HG02588 (cell line): ENCODE measurements around the gene RGL3.
"Not testable (repeated sequence)": the region's sequence is repeated elsewhere in the genome, so short reads cannot be mapped to it uniquely, and the experiment has no call there.

Experiments
- ATAC-seq: cut with Tn5 transposase; IDR thresholded peaks from one replicate; pipeline ENCODE4 v1.9.1; 2021; ENCODE audit warnings: mild to moderate bottlenecking, moderate library complexity; ENCODE audit not compliant: unreplicated experiment

Gene RGL3

GRCh38 chr19:11364296-11364904 is 54.7 kb downstream of the RGL3 start:
- no peak for ATAC-seq

GRCh38 chr19:11363881-11364280 is 55.2 kb downstream of the RGL3 start:
- ATAC-seq: no peak

GRCh38 chr19:11361771-11362731 is 57.1 kb downstream of the RGL3 start:
- no peak for ATAC-seq

- no peak for ATAC-seq
Measured at GRCh38 chr19:11361037-11361770, 57.9 kb downstream of the RGL3 start.

- no peak for ATAC-seq
Measured at GRCh38 chr19:11359421-11359820, 59.7 kb downstream of the RGL3 start.

GRCh38 chr19:11356676-11357550 is 62.2 kb downstream of the RGL3 start:
- no peak for ATAC-seq

- no peak for ATAC-seq
Measured at GRCh38 chr19:11356074-11356397, 63.1 kb downstream of the RGL3 start.

- peak; percentile 46 for ATAC-seq
Measured at GRCh38 chr19:11355160-11356073, 63.7 kb downstream of the RGL3 start, which contains the start of gene PLPPR2. PLPPR2 (plus strand) TSS chr19:11355432; CDS start chr19:11357674, 2,242 bp downstream.

- ATAC-seq: not testable (repeated sequence)
Measured at GRCh38 chr19:11354102-11354501, 65.0 kb downstream of the RGL3 start.

GRCh38 chr19:11349171-11349570 is 69.9 kb downstream of the RGL3 start:
- no peak for ATAC-seq

- no peak for ATAC-seq
Measured at GRCh38 chr19:11347546-11348039, 71.5 kb downstream of the RGL3 start.

GRCh38 chr19:11346104-11346940 is 72.8 kb downstream of the RGL3 start, which contains the start of the genes CCDC159 and TMEM205:
CCDC159 (plus strand) TSS chr19:11346519; CDS start chr19:11346607, 88 bp downstream.
TMEM205 (minus strand) TSS chr19:11346268; CDS start chr19:11345619, 649 bp downstream.
- peak; percentile 88 for ATAC-seq

GRCh38 chr19:11345122-11345803 is 73.9 kb downstream of the RGL3 start:
- no peak for ATAC-seq
